Activated CD4-positive, alpha-beta T cell treated with anti-CD3 and anti-CD28 coated beads, Interleukin-2, Interleukin-4, amounts not matched to agents 100 ng/mL and 50 ng/mL, durations not matched to agents 16 hours and 8 hours (primary cell): ENCODE data around the gene PTGES.

Experiments
- DNase-seq: peaks from one replicate; pipeline ENCODE4 v3.0.0-alpha.2; 2020; ENCODE audit warnings: low spot score

Gene PTGES

DNA sequence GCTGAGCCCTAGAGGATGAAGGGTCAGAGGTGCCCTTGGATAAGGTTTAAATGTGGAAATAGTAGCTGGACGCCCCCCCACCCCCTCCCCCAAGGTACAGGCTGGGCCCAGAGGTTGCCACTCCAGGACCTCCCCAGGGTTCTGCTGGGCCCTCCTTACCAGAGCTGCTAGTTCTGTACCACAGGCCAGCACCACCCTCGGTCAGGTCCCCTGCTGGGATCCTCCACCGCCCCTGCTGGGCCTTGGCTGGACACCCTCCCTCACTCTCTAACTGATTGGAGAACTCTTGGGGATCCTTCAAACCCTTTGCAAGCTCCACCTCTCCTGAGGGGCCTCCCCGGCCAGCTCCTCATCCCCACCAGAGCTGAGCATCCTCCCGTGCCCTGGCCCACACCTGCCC, 34.9 kb downstream of the PTGES start:
- no peak for DNase-seq

DNA sequence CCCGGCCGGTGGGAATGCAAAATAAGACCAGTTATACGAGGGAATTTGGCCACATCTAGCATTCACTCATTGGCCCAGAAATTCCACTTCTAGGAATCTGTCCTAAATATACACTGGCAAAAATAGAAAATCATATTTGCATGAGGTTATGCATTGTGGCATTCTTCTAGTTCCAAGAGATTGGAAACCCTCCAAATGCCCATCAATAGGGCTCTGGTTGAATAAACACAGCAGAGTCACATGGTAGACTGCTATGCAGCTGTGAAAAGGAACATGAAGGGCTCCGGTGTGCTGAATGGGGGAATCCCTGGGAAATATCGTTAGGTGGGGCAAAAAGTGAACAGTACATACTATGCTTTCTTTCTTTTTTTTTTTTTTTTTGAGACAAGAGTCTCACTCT, 36.8 kb downstream of the PTGES start:
- no peak for DNase-seq

DNA sequence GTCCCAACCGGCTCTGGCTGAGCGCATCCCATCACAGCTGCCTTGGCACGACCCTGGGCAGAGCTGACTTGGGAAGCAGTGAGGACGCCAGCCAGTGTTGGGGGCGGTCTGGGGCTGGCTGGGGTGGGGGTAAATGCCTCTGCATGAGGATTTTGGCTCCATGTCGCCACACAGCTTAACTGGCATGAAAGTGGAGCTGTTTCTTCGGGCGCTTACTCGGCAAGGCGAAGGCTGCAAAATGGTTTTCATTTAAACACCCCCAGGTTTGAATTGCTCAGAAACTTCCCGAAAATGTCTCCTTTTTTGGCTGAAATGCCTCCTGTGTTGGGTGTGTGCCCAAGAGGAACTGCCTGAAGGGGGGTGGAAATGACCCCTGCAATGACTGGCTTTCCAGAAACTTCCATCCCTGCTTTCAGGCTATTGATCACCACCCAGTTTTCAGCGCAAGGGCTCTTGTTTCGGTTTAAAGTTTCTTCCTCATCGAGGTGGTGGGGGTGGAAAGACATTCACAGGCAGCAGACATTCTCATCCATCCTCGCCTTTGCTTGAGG, 38.3 kb downstream of the PTGES start:
- no peak for DNase-seq

DNA sequence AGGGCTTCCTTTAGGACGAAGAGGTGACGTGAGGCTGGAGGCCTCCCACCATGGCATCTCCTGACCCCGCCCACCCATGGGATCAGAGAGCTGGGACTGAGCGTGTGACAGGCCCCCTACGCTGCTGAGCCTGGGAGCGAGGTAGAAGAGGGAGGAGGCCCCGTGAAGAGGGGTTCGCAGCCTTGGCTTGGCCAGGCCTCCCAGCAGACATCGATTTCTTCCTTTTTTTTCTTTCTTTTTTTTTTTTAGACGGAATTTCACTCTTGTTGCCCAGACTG, 39.5 kb downstream of the PTGES start:
- no peak for DNase-seq

DNA sequence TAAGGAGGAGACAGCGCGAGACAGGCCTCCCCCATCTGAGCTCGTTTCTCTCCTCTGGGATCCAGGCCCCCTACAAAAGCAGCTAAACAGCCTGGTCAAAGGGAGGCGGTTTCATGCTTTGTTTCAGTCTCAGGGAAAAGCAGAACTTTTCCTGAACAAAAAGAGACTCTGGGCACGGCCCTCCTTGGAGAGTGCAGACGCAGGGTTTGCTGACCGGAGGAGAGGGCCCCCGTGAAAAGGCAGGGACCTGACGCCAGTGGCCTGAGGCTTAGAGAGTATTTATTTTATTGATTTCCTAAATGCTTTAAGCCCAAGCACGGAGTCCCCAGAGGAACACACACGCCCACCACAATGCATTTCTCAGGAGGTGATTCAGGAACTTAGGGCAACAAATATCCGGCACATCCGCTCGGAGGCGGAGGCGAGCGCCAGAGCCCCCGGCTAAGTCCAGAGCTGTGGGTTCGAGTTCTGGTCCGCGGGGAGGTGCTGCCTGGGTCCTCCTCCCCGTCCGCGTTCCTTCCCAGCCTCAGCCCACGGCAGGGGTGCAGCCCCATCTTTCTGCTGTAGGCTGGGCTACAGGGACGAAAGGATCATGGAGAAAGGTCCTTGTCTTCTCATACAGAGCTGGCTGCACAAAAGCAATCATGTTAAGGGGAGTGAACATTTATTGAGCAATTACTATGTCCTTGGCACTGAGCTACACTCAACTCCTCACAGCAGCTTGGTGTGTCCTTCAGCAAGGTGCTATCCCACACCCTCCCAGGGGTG, 40.0 kb downstream of the PTGES start:
- DNase-seq: no peak

DNA sequence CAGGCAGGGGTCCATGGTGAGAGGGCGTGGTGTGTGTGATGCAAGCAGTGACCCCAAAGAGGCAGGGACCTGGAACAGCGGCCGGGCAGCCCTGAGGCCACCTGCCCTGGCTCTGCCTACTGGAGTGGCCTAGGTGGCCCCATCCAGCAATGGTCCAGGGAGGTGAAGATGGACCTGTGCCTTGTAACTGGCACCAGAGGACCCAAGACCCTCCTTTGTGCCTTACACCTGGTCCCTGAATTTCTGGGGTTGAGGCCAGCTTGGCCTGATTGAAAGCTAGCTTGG, 42.7 kb downstream of the PTGES start:
- no peak for DNase-seq

DNA sequence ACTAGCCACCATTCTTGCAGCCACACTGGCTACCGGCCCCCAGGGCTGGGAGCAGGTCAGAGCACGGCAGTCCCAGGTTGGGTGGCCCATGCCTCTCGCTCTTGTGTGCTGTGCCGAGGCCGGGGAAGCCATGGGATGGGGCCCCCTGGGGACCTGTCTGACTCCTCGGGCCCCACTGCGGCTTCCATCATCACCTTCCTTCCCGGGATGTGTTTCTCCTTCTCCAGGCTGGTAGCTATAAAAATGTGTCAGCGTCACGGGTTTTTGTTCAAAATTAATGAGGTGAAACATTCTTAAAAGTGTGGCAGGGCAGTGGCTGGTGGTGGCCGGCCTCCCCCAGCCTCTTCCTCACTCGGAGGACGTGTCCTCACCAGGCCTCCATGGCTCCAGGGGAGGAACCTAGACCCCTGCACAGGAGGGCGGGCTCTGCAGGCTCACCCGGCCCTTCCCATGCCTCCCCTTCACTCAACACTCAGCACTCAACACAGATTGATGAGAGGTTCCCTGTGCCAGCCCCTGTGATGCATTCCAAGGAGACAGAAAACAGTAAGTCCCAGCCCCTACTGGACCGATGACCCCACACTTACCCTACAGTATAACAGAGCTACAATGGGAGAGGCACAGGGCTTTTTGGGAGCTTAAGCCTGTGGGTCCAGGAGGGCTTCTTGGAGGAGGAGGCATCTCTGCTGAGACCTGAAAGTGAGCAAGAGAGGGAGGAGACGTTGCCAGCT, 43.2 kb downstream of the PTGES start:
- DNase-seq: no peak

DNA sequence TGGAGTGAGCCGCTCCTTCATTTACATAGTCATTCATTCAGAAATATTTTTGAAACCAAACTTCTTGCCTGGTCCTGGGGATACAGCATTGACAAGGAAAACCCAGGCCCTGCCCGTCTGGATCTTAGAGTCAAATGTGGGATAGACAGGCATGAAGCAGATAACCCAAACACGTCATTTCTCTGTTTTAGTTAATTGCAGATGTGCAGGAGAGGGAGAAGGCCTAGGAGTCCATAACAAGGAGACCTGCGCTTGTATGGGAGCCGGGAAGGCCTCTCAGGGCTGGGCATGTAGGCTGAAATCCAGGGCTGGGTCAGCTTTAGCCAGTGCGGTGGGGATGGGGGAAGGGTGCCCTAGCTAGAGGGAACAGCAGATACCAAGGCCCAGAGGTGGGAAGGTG, 44.0 kb downstream of the PTGES start:
- no peak for DNase-seq

DNA sequence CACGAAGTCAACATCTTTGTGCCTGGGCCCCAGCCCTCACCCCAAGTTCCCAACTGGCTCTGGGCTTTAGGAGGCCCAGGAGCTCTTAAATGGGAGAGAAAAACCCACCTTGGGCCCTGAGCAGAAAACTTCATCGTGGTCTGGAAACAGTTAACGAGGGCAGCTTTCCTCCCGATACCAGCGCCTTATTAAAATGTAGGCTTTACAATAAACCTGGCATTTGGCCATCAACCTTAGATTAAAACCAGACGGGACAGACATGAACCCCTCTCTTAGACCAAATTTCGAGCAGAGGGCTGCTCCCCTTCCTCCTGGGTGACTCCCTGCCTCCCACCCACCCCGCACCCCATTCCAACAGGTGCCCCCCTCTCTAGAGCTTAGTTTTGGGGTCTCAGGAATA, 48.0 kb downstream of the PTGES start:
- no peak for DNase-seq

DNA sequence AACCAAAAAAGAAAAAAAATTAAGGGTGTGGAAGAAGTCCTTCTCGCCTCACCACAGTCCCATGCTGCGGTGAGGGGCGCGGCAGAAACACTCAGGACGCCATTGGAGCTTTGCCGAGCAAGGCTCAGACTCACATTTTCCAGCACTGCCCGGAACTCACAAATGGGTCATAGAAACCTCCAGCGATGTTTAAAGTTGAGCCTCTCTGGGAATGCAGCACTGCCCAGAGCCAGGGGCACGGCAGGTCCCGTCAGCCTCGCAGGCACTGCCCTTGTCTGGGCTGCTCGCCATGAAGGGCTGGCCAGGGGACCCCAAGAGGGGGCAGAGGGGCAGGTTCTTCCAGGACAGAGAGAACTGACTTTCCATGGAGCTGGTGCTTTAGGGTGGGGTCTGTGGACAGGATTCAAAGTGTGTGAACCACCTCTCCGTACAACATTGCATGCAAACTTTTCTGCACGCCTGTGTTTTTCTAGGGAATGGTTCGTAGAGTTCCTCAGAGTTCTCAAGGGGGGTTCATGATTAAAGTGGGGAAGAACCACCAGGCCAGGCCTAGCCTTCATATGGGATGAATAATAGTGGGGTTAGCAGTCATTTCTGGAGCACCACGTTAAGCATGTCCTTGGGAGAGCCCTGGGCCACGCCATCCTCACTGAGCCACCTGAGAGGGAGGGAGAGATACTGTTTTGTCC, 49.0 kb downstream of the PTGES start:
- DNase-seq: no peak

DNA sequence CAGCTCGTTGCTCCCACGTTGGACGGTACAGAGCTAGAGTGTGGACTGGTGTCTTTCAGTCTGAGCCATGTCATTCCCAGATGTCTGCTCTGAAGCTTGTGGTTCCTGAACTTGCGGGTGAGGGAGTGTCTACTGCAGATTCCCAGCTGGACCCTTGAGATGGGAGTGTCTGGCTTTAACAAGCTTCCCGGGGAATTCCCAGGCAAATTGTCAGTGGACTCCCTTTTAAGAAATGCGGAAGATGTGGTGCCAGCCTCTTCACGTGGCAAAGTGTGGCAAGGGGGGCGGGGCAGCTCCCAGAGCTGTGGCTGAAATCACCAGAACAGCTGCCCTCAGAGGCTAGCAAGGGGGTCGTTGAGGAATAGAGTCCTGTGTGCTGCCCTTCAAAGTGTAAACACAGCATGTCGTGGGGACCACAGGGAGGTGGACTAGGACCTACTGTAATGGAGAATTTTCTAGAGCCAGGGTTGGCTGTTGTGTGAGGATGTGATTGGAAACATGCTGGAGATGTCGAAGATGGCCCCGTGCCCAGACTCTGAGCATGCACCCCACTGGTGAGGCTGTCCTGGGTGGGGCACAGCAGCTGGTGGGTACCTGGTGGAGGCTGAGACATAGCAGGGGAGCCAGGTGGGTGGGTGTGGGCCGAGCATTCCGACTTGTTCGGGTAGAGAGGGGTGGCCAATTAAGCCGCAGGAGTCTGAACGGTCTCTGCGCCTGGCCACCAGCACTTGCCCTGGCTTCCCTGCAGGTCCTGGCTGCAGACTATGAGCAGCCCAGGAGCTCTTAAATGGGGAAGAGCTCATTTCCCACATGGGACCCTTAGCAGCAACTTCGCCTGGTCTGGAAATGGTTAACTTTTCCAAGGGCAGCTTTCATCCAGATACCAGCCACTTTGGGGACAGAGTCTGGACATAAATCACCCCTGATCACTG, 50.0 kb downstream of the PTGES start:
- DNase-seq: no peak

DNA sequence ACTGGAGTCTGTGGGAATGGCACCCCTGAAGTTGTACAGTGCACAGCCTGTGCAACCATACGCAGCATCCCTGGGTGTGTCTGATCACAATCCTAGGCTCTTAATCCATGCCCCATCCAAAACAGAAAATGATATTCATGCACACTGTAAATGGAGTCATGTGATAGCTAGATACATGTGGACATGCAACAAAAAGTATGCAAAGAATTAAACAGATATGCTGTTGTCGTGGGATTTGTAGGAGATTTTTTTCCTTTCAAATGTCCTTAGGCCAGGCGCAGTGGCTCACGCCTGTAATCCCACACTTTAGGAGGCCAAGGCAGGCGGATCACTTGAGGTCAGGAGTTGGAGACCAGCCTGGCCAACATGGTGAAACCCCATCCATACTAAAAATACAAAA, 51.3 kb downstream of the PTGES start:
- no peak for DNase-seq

DNA sequence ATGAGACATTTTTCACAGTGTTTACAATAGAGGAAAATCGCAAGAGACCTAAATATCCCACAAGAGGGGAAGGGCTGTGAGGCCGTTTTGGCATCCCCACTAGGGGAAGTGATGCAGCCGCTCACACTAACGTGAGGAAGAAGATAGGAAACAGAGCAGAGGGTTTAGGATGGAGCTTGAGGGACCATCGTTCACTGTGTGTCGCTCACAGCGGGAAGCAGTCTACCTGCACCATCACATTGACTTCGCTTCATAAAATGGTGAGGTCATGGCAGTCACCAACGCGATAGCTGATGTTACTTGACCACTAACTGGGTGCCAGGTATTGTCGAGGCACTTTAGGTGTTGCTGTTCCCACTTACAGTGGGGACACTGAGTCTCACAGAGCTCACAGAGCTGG, 51.8 kb downstream of the PTGES start:
- no peak for DNase-seq

DNA sequence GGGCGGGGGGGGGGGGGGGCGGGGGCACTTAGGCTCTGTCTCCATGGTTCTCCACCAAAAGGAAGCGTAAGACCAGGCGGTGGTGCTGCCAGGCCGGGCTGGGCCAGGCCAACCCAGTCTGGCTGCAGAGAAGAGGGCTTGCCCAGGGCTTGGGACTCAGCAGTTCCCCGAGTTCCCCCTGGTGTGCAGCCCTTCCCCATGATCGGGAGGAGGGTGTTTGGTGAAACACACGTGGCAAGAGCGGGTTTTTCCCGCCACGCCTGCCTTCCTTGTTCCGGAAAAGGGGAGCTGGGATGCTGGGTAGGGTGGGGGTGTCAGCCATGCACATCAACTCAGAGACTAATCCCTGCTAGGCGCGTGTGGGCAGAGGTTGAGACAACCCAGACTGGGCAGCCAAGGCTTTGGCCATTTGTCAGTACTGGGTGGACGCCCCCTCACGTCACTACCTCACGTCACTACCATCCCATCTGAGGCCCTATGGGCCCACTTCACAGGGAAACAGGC, 54.5 kb downstream of the PTGES start:
- no peak for DNase-seq

DNA sequence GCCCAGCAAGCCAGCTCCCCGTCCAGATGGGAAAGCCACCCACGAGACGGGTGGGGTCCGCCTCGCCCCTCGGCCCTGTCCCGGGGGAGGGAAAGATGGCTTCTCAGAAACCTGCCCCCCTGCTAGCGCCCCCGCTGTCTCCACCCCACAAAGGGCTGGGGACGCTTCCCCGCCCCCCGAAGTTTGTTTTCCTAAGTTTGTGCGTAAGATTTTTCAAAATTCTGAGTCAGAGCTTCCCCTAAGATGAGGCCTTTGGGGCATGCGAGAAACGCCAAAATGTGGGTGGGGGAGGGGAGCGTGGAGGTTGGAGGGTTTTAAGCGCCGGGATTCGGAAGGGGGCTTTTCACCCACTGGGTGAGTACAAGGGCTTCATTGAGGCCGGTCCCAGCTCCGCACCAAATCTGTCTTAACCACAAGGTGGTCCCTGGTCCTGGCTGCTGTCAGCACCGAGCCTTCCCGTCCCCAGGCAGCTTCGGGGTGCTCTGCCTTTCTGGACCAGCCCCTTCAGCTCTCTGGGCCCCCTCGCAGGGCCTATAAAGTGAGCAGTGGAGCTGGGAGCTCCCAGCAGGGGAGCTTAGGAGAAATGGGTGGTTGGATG, 55.1 kb downstream of the PTGES start:
- DNase-seq: no peak

DNA sequence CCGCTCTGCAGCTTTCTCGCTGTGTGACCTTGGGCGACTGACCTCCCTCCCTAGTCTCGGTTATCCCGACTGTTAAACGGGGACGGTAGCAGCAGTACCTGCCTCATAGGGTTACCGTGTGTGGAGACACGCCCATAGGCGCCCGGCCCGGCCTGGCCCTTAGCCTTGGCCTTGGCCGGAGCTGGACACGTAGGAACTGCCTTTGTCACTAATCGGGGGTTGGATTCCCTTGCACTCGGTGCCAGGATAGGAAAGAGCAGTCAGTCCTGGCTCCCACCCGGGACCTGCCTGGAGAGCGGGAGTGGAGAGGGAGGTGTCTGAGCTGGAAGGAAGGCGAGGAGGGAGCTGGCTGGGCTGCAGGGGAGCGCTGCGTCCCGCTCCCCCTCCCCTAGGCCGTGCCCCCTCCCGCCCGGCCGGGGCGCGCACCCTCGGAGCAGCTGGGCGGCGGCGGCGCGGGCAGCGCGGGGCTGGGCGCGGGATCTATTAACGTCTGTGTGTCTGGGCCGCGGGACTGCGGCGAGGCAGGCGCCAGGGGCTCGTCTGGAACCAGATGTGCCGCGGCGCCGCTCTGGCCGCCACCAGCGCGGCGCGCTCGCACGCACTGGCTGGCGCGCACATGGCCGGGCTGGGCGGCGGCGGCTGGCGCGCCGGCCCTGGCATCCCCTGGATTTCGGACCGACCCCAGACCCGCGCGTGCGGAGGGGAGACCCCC, 55.7 kb downstream of the PTGES start:
- DNase-seq: no peak

DNA sequence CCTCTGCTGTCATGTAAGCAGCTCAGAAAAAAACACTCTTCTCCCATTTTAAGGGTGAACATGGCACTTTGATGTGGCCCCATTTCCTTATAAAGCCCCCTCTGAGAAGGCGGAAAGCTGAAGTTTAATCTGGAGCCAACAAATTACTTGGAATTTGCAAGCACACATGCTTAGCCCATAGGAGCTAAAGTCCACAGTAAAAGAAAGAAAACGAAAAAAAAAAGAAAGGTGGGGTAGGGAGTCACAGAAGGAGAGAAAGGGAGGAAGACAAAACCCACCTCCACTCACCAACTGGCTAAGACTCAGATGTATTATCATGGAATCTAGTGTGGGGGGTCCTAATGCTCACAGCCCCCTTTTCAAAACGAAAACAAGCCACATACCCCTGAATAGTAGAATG, 57.0 kb downstream of the PTGES start:
- no peak for DNase-seq

DNA sequence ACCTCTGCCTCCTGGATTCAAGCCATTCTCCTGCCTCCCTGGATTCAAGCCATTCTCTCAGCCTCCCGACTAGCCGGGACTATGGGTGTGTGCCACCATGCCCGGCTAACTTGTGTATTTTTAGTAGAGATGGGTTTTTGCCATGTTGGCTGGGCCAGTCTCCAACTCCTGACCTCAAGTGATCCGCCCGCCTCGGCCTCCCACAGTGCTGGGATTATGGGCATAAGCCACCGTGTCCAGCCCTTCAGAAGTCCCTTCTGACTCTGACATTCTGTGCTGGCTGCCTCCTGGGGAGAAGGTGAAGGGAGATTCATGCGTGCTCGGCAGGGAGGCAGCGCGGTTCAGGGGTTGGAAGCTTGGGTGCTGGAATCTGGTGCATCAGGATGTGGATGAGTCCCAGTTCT, 58.6 kb downstream of the PTGES start:
- no peak for DNase-seq

DNA sequence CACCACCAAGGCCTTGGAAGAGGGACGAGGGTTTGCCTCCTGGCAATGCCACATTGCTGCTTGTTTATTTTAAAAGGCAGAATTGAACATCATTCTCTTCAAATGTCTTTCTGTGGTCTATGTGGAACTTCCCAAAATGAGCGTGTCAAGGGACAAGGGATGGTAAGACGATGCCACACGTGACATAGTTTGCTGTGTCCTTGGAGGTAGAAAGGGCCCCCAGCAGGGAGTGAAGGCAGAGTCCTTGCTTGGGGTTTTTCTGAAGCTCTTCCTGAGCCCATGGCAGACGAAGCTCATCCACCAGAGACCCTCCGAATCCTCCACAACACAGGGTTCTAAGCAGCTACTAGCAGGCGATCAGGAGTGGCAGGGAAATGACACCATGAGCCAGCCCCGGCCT, 59.1 kb downstream of the PTGES start:
- no peak for DNase-seq

DNA sequence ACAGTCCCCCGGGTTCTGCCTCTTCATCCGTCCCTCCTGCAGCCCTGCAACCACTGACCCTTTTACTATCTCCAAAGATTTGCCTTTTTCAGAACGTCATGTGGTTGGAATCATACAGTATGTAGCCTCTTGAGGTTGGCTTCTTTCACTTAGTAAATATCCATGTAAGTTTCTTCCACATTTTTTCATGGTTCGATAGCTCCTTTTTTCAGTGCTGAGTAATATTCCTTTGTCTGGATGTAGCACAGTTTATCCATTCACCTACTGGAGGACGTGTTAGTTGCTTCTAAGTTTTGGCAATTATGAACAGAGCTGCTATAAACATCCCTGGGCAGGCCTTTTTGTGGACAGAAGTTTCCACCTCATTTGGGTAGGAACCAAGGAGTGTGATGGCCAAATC, 60.3 kb downstream of the PTGES start:
- no peak for DNase-seq
